Measurements from ENCODE around the gene CD74. TPM values are rescaled to one million over a fixed set of nuclear protein-coding genes. Genes with fewer than 3 reads are reported as not detected.
"Not testable (repeated sequence)": the region's sequence is repeated elsewhere in the genome, so short reads cannot be mapped to it uniquely, and the experiment has no call there.

Gene CD74
- polyA plus RNA-seq, 2 of the 4 experiments (the other 2 are of a cell fraction): not detected

- ChIA-PET POLR2A (no interaction called here), CTCF (interaction anchor here (1.1 to 1.7 kb wide), 2 partner anchors 16 to 27 kb away, joined by 3 to 5 read pairs; no protein-coding TSS in a partner anchor)
- ATAC-seq (peak in 1 of 2 experiments; percentile 39; a peak in 1 of 6 replicates), DNase-seq (ENCODE audit: low read depth in 1 of 2, low spot score in 1 of 2) (no peak), FAIRE-seq (no peak)
- H3K4me3 ChIP-seq: no peak overlapping the region
- 63% methylated on average over 7 of the region's 7 CpGs for WGBS (ENCODE audit: missing lambda C conversion rate)
- H3K27ac ChIP-seq: no peak overlapping the region
- H3K4me2 ChIP-seq: no peak overlapping the region
- no peaks in the 10 kb centered on the region for H3K9me3 ChIP-seq
- no peaks in the 10 kb centered on the region for H3K4me1 ChIP-seq
- TF ChIP-seq POLR2AphosphoS2 (conservative IDR thresholded peaks at IDR 0.05; ENCODE audit: low read length) (no peak), EP300 (IDR thresholded peaks at IDR 0.05) (no peak), HOXA7 (CRISPR knock-in tag; IDR thresholded peaks at IDR 0.05) (no peak), CEBPB (IDR thresholded peaks at IDR 0.05) (no peak)
- TF ChIP-seq, protein P1, sequence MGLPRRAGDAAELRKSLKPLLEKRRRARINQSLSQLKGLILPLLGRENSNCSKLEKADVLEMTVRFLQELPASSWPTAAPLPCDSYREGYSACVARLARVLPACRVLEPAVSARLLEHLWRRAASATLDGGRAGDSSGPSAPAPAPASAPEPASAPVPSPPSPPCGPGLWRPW (IDR thresholded peaks at IDR 0.05): no peak
Observed at GRCh38 chr5:150419630-150420270, 7.0 kb upstream of the CD74 start.

DNA sequence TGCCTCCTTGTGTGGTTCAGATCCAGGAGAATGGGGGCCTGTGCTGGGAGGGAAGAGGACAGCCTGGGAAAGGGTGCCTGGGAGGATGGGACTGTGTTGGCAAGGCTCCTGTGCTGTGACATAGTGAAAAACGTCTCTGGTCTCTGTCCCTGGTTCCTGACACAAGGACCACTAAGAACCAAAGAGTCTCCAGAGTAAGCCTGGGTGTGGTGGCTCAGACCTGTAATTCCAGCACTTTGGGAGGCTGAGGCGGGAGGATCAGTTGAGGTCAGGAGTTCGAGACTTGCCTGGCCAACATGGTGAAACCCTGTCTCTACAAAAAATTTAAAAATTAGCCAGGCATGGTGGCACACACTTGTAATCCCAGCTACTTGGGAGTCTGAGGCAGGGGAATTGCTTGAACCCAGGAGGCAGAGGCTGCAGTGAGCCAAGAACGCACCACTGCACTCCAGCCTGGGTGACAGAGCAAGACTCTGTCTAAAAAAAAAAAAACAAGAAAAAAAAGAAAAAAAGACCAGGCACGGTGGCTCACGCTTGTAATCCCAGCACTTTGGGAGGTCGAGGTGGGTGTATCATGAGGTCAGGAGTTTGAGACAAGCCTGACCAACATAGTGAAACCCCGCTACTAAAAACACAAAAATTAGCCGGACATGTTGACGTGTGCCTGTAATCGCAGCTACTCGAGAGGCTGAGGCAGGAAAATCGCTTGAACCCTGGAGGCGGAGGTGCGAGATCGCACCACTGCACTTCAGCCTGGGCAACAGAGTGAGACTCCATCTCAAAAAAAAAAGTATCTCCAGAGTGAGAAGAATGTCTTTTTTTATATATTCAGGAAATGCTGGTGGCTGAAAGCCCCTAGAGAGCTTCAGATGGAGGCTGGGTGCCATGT lies 1.4 kb upstream of the CD74 start:
- CTCF ChIA-PET: interaction anchor here (0.9 to 3.4 kb wide), 3 partner anchors 16 to 196 kb away, joined by 3 to 11 read pairs (median 6); no protein-coding TSS in a partner anchor
- POLR2A ChIA-PET: interaction anchor here (1.0 kb wide), 1 partner anchor 36 kb away, joined by 3 read pairs; no protein-coding TSS in a partner anchor
- ATAC-seq; H3K4me2 ChIP-seq; FAIRE-seq; DNase-seq (ENCODE audit: low read depth in 1 of 2, low spot score in 1 of 2); H3K4me3 ChIP-seq; H3K9me3 ChIP-seq; H3K27ac ChIP-seq; H3K4me1 ChIP-seq: not testable (repeated sequence)
- WGBS (ENCODE audit: missing lambda C conversion rate): 75% methylated on average over 16 of the region's 16 CpGs

GRCh38 chr5:150413176-150413901 lies 629 bp upstream of the CD74 start:
- FAIRE-seq: no peak
- ChIA-PET CTCF (interaction anchor here (0.5 to 3.4 kb wide), 3 partner anchors 15 to 451 kb away, joined by 3 to 11 read pairs (median 6); no protein-coding TSS in a partner anchor), POLR2A (no interaction called here)
- no peak for DNase-seq (ENCODE audit: low read depth in 1 of 2, low spot score in 1 of 2)
- WGBS (ENCODE audit: missing lambda C conversion rate): 86% methylated on average over 12 of the region's 12 CpGs
- no peak for ATAC-seq
- Histone ChIP-seq H3K27ac (no peak overlapping the region), H3K9me3 (no peaks in the 10 kb centered on the region), H3K4me3 (no peak overlapping the region), H3K4me2 (no peak overlapping the region), H3K4me1 (peaks cover 4% of the 10 kb centered on the region)
- TF ChIP-seq PBX3 (IDR thresholded peaks at IDR 0.05) (no peak), TFCP2L1 (CRISPR knock-in tag; IDR thresholded peaks at IDR 0.05) (no peak), ELK1 (IDR thresholded peaks at IDR 0.05; ENCODE audit: low read depth, low read length) (no peak), FOXS1 (CRISPR knock-in tag; IDR thresholded peaks at IDR 0.05) (no peak), HOXB13 (CRISPR knock-in tag; IDR thresholded peaks at IDR 0.05; ENCODE audit: low read depth) (no peak), POLR2A (IDR thresholded peaks at IDR 0.05; ENCODE audit: low read length) (no peak), HOXB5 (CRISPR knock-in tag; IDR thresholded peaks at IDR 0.05) (no peak), KDM5A (IDR thresholded peaks at IDR 0.05) (no peak), RAD21 (conservative IDR thresholded peaks at IDR 0.05 in 1 of 2, IDR thresholded peaks at IDR 0.05 in 1 of 2) (no peak), HDAC2 (IDR thresholded peaks at IDR 0.05) (no peak), E2F6 (IDR thresholded peaks at IDR 0.05; ENCODE audit: borderline replicate concordance, low read depth) (no peak), JUNB (IDR thresholded peaks at IDR 0.05) (no peak), ZNF302 (CRISPR knock-in tag; IDR thresholded peaks at IDR 0.05) (no peak), CBX8 (IDR thresholded peaks at IDR 0.05) (no peak), RFX5 (IDR thresholded peaks at IDR 0.05) (no peak), PHF8 (IDR thresholded peaks at IDR 0.05; ENCODE audit: borderline replicate concordance, low read depth) (no peak), MAFK (IDR thresholded peaks at IDR 0.05; ENCODE audit: partially characterized antibody) (no peak), FOSL2 (IDR thresholded peaks at IDR 0.05) (no peak), FOSL2 (CRISPR knock-in tag; IDR thresholded peaks at IDR 0.05) (no peak)
- TF ChIP-seq, protein P2, sequence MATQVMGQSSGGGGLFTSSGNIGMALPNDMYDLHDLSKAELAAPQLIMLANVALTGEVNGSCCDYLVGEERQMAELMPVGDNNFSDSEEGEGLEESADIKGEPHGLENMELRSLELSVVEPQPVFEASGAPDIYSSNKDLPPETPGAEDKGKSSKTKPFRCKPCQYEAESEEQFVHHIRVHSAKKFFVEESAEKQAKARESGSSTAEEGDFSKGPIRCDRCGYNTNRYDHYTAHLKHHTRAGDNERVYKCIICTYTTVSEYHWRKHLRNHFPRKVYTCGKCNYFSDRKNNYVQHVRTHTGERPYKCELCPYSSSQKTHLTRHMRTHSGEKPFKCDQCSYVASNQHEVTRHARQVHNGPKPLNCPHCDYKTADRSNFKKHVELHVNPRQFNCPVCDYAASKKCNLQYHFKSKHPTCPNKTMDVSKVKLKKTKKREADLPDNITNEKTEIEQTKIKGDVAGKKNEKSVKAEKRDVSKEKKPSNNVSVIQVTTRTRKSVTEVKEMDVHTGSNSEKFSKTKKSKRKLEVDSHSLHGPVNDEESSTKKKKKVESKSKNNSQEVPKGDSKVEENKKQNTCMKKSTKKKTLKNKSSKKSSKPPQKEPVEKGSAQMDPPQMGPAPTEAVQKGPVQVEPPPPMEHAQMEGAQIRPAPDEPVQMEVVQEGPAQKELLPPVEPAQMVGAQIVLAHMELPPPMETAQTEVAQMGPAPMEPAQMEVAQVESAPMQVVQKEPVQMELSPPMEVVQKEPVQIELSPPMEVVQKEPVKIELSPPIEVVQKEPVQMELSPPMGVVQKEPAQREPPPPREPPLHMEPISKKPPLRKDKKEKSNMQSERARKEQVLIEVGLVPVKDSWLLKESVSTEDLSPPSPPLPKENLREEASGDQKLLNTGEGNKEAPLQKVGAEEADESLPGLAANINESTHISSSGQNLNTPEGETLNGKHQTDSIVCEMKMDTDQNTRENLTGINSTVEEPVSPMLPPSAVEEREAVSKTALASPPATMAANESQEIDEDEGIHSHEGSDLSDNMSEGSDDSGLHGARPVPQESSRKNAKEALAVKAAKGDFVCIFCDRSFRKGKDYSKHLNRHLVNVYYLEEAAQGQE (IDR thresholded peaks at IDR 0.05): no peak

Measured in A549 (cell line).